Aorta (tissue), 5 donors: ENCODE data around the gene AGPAT3. TPM values are rescaled to one million over a fixed set of nuclear protein-coding genes. Genes with fewer than 3 reads are reported as not detected.

Source experiments
- ATAC-seq: fragments of 200-7000 bp; cut with Tn5 transposase; one replicate; pipeline ENCODE4 v1.9.1; 2022; ENCODE audit warnings: moderate library complexity; ENCODE audit not compliant: low FRiP score
- DNase-seq, 2 donors: peaks; one replicate each; pipeline ENCODE4 v3.0.0-alpha.2; 2020
- H3K27ac ChIP-seq, 2 donors: one replicate each; pipeline ENCODE4 v1.5.1; 2013; ENCODE audit warnings: low read length in 2 of 2, mild to moderate bottlenecking in 2 of 2, moderate library complexity in 2 of 2, control low read depth in 1 of 2, inconsistent platforms in 1 of 2, low read depth in 1 of 2
- H3K27me3 ChIP-seq, 2 donors: one replicate each; pipeline ENCODE4 v1.6.1; 2013; ENCODE audit warnings: control low read depth in 1 of 2, low read length in 1 of 2, mild to moderate bottlenecking in 1 of 2, moderate library complexity in 1 of 2; ENCODE audit not compliant: insufficient read depth in 2 of 2, control insufficient read depth in 1 of 2
- H3K36me3 ChIP-seq, 2 donors: one replicate each; pipeline ENCODE4 v1.6.1; 2013; ENCODE audit warnings: control low read depth in 1 of 2, low read length in 1 of 2, mild to moderate bottlenecking in 1 of 2; ENCODE audit not compliant: insufficient read depth in 2 of 2, control insufficient read depth in 1 of 2
- H3K4me1 ChIP-seq, 2 donors: one replicate each; pipeline ENCODE4 v1.6.1; 2013; ENCODE audit warnings: low read length in 2 of 2, control low read depth in 1 of 2, mild to moderate bottlenecking in 1 of 2, moderate library complexity in 1 of 2; ENCODE audit not compliant: insufficient read depth in 2 of 2, control insufficient read depth in 1 of 2
- H3K4me3 ChIP-seq, 2 donors: one replicate each; pipeline ENCODE4 v1.5.1; 2013; ENCODE audit warnings: low read length in 2 of 2, control low read depth in 1 of 2, mild to moderate bottlenecking in 1 of 2
- H3K9me3 ChIP-seq: one replicate; pipeline ENCODE4 v1.6.1; 2013; ENCODE audit warnings: mild to moderate bottlenecking, low read length; ENCODE audit not compliant: control insufficient read depth
- WGBS, 2 donors: extraction: QIAGEN DNeasy Blood & Tissue Kit; methylation state at CpG; one replicate each; pipeline ENCODE4 v1.1.7; 2013; 5-methylcytosine and 5-hydroxymethylcytosine counted together
- intact Hi-C, 2 donors: fragments of 100-400 bp; cut with DNase I; formaldehyde crosslinking; loops; one replicate each; pipeline versions ENCODE4 v1.14.2 to v1.15.0; 2022
- polyA plus RNA-seq, 2 donors: library from polyadenylated mRNA; stranded (reverse); fragments of 200-250 nt; gene quantifications; one replicate each; pipeline ENCODE4 v1.2.3, GENCODE V29; 2013
- total RNA-seq, 2 donors: library from RNA; stranded (reverse); fragmentation: NEBNext Ultra II Directional; extraction: Animal tissue kit (Norgen Biotek cat#: 25700); gene quantifications; one replicate each; pipeline ENCODE4 v1.2.1, GENCODE V29; 2021
- donor health status: healthy with polysubstance abuse.
- donor health status: Bipolar disorder and iron deficiency.
- donor health status: DM: no; HTN: no; CAD: no.
- donor health status: DM: no; HTN: no; CAD: no.
- donor health status: DM: yes; HTN: yes; CAD: no.

AGPAT3 gene
- total and polyA plus RNA-seq, 4 donors, result 8.3 to 45.5 (median 23.7) TPM

DNA sequence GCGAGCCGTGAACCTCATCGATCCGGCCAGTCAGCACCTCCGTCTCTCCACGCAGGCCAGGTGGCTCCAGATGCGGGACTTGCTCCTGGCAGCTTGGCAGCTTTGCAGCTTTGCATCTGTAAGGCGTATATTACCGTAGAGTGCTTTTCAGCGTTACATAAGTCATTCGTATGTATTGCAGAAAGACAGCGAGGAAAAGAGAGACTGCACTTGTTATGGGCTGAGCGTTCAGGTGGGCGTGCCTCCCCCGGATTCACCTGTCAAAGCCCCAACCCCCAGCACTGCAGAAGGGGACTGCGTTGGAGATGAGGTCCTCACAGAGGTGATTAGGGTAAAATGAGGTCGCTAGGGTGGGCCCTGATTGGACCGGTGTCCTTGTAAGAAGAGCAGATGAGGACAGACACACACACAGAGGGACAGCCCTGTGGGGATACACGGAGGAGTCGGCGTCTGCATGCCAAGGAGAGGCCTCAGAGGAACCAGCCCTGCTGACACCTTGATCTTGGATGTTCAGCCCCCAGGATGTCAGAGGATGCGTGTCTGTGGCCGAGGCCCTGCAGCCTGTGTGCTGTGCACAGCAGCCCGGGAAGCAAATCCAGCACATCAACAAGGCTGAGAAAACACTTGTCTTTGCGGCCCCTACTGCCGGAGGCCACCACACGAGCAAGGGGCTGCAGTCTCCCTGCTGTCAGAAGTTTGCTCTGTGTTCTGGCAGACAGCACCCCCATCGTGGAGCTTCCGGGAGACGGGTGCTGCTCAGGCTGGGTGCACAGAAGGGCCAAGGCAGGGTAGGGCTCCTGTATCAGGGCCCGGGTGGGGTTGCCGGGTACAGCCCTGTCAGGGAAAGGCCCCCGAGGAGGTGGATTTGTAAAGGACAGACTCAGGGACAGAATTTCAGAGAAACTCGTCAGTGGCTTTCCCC is 10.9 kb upstream of the AGPAT3 start:
- ATAC-seq (no peak), DNase-seq (no peak)
- H3K27ac ChIP-seq, result no peak overlapping the region
- H3K36me3 ChIP-seq, result no peaks in the 10 kb centered on the region
- no peaks in the 10 kb centered on the region for H3K27me3 ChIP-seq
- no peaks in the 10 kb centered on the region for H3K4me1 ChIP-seq
- WGBS, 2 donors, result 86 to 87% methylated on average over 34 of the region's 34 CpGs
- no peaks in the 10 kb centered on the region for H3K9me3 ChIP-seq
- H3K4me3 ChIP-seq, result no peak overlapping the region
- intact Hi-C loops, result loop anchor here in 1 of 2 donors (10.0 kb wide), 1 partner anchor 91 kb away; no protein-coding TSS in a partner anchor

GRCh38 chr21:43854773-43855633 is 10.0 kb upstream of the AGPAT3 start:
- Histone ChIP-seq H3K4me1 (no peaks in the 10 kb centered on the region), H3K9me3 (no peaks in the 10 kb centered on the region), H3K36me3 (no peaks in the 10 kb centered on the region), H3K27ac (no peak overlapping the region), H3K4me3 (no peak overlapping the region), H3K27me3 (no peaks in the 10 kb centered on the region)
- 74 to 77% methylated on average over 26 of the region's 26 CpGs for WGBS, 2 donors
- intact Hi-C loops, result loop anchor here in 1 of 2 donors (10.0 kb wide), 1 partner anchor 90 kb away; no protein-coding TSS in a partner anchor
- ATAC-seq (no peak), DNase-seq (no peak)

DNA sequence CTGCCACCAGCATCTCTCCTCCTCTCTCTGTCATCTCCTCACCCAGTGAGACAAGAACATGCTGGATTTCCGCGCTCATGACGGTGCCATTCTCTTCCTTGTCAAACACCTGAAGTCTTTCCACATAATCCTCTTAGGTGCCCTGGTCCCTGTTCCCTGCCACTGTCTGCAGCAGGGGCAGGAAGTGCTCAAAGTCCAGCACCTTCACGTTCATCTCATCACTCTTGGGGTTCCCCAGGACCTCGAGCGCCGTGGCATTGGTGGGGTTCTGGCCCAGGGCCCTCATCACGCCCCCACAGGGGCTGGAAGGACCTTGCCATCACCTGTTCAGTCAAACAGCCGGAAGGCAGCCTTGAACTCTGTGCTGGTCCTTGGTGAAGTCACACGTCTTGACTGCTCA is 9.1 kb upstream of the AGPAT3 start:
- ATAC-seq (no peak), DNase-seq (no peak)
- Histone ChIP-seq H3K4me1 (no peaks in the 10 kb centered on the region), H3K4me3 (no peak overlapping the region), H3K27ac (no peak overlapping the region), H3K36me3 (no peaks in the 10 kb centered on the region), H3K9me3 (no peaks in the 10 kb centered on the region), H3K27me3 (no peaks in the 10 kb centered on the region)
- intact Hi-C loops, result loop anchor here in 1 of 2 donors (10.0 kb wide), 1 partner anchor 89 kb away; no protein-coding TSS in a partner anchor
- WGBS, 2 donors, result 83 to 86% methylated on average over 10 of the region's 10 CpGs

DNA sequence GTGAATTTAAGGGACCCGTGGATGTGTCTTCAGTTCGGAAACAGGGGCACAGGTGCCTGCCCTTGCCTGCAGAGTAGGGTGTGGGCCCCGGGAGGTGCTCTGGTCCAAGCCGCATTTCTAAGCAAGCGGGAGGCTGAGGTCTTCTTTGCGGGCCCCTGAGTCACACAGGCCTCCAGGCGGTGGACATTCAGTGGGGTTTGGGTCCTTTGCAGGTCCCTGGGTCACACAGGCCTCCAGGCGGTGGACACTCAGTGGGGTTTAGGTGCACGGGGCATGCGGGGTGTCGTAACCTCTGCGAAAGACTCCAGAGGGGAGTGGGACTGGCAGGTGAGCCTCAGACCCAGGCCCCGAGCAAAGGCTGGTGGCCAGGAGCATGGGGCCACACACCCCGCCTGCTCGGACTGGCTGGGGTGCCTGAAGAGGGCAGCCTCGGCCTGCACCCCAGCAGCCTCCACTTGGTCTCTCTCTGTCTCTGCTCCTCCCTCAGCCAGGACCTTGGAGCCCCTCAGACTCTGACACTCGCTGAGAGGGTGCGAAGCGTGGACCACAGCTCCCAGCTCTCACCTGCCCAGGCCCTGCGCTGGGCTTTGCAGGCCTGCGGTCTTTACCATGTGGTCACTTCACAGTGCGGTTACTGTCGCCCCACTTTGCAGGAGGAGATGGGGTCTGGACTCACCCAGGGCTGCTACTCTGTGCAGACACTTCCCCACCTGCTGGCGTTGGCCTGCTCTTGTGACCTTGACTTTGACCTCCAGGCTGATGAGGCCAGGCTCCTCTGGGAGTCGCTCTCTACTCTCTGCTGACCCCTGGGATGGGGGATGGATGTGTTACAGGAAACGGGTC is 6.0 kb upstream of the AGPAT3 start:
- Histone ChIP-seq H3K4me3 (no peak overlapping the region), H3K4me1 (no peaks in the 10 kb centered on the region), H3K27me3 (no peaks in the 10 kb centered on the region), H3K9me3 (no peaks in the 10 kb centered on the region), H3K36me3 (no peaks in the 10 kb centered on the region), H3K27ac (no peak overlapping the region)
- 95 to 97% methylated on average over 26 of the region's 26 CpGs for WGBS, 2 donors
- intact Hi-C loops, result loop anchor here in 1 of 2 donors (10.0 kb wide), 1 partner anchor 86 kb away; no protein-coding TSS in a partner anchor
- ATAC-seq, result peak; percentile 20
- DNase-seq, result no peak

DNA sequence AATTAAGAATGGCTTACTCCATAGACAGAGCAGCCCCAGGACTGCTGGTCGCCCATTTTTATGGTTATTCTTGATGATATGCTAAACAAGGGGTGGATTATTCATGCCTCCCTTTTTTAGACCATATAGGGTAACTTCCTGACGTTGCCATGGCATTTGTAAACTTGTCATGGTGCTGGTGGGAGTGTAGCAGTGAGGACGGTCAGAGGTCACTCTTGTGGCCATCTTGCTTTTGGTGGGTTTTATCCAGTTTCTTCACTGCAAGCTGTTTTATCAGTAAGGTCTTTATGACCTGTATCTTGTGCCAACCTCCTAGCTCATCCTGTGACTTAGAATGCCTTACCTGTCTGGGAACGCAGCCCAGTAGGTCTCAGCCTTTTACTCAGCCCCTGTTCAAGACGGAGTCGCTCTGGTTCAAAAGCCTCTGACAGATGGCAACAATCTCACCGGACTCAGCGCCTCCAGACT is 5.2 kb upstream of the AGPAT3 start:
- intact Hi-C loops, result loop anchor here in 1 of 2 donors (10.0 kb wide), 1 partner anchor 85 kb away; no protein-coding TSS in a partner anchor
- H3K9me3 ChIP-seq, result no peaks in the 10 kb centered on the region
- no peaks in the 10 kb centered on the region for H3K27me3 ChIP-seq
- no peaks in the 10 kb centered on the region for H3K36me3 ChIP-seq
- ATAC-seq (no peak), DNase-seq (no peak)
- 82 to 86% methylated on average over 8 of the region's 8 CpGs for WGBS, 2 donors
- H3K4me1 ChIP-seq, result no peaks in the 10 kb centered on the region
- no peak overlapping the region for H3K4me3 ChIP-seq
- H3K27ac ChIP-seq, result no peak overlapping the region

DNA sequence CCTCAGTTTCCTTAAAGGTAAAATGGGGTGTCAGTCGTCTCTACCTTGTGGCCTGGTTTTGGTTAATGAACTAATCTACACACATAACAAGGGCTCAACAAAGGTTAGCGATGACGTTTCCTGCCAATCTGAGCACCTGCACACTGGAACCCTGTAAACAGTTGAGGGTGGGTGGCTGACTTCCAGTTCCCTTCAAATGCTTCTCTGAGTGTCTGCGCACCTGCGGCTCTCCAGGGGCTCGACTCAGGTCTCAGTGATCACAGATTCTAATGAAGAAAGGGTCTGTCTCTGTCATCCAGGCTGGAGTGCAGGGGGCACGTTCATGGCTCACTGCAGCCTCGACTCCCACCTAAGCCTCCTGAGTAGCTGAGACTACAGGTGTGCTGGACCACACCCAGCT is 3.3 kb upstream of the AGPAT3 start:
- DNase-seq, result peak in 1 of 2 donors; percentile 12

GRCh38 chr21:43864313-43864961 is 586 bp upstream of the AGPAT3 start:
- Histone ChIP-seq H3K4me1 (no peaks in the 10 kb centered on the region), H3K27me3 (no peaks in the 10 kb centered on the region), H3K4me3 (peak overlapping the region; percentile 79 to 96), H3K36me3 (no peaks in the 10 kb centered on the region), H3K9me3 (no peaks in the 10 kb centered on the region), H3K27ac (no peak overlapping the region)
- ATAC-seq, result peak; percentile 13
- 0 to 1% methylated on average over 28 to 81 of the region's 81 CpGs for WGBS, 2 donors
- intact Hi-C loops, result no loop called here
- DNase-seq, result peak in 1 of 2 donors; percentile 85

More for the DNA sequence above, 3.3 kb upstream of the AGPAT3 start:
- Histone ChIP-seq H3K4me1 (no peaks in the 10 kb centered on the region), H3K4me3 (no peak overlapping the region), H3K36me3 (no peaks in the 10 kb centered on the region), H3K27me3 (no peaks in the 10 kb centered on the region), H3K9me3 (no peaks in the 10 kb centered on the region), H3K27ac (no peak overlapping the region)
- WGBS, 2 donors, result 93 to 94% methylated on average over 8 of the region's 8 CpGs
- ATAC-seq, result no peak
- intact Hi-C loops, result no loop called here
